ENCODE measurements around the gene SDR39U1.

- TF ChIP-seq, protein P1, sequence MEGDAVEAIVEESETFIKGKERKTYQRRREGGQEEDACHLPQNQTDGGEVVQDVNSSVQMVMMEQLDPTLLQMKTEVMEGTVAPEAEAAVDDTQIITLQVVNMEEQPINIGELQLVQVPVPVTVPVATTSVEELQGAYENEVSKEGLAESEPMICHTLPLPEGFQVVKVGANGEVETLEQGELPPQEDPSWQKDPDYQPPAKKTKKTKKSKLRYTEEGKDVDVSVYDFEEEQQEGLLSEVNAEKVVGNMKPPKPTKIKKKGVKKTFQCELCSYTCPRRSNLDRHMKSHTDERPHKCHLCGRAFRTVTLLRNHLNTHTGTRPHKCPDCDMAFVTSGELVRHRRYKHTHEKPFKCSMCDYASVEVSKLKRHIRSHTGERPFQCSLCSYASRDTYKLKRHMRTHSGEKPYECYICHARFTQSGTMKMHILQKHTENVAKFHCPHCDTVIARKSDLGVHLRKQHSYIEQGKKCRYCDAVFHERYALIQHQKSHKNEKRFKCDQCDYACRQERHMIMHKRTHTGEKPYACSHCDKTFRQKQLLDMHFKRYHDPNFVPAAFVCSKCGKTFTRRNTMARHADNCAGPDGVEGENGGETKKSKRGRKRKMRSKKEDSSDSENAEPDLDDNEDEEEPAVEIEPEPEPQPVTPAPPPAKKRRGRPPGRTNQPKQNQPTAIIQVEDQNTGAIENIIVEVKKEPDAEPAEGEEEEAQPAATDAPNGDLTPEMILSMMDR (IDR thresholded peaks at IDR 0.05; ENCODE audit: low read depth, low read length, poor library complexity, severe bottlenecking): no peak
- no peak for TF ChIP-seq EZH2phosphoT487 (IDR thresholded peaks at IDR 0.05; ENCODE audit: borderline replicate concordance, low read length)
Observed at GRCh38 chr14:24422261-24422660, 20.3 kb downstream of the SDR39U1 start.
